Esophagus muscularis mucosa (tissue), 4 donors: Measurements from ENCODE around the gene CLGN.

Experiments used
- EP300 ChIP-seq: sonication (generic); formaldehyde crosslinking; IDR thresholded peaks from one replicate; pipeline ENCODE4 v1.6.1; 2017; ENCODE audit warnings: antibody characterized with exemption
- POLR2A ChIP-seq: fragments of 450-650 bp; IDR thresholded peaks from one replicate; pipeline ENCODE4 v1.6.1; 2017; ENCODE audit warnings: antibody characterized with exemption, moderate library complexity, mild to moderate bottlenecking, low read depth
- POLR2AphosphoS5 ChIP-seq, 2 donors: sonication (generic); formaldehyde crosslinking; IDR thresholded peaks; one replicate each; pipeline ENCODE4 v1.6.1; 2017; ENCODE audit warnings: antibody characterized with exemption in 2 of 2
- TF ChIP-seq, protein P1 (sequence below), 3 experiments: fragments of 200-600 bp in 2 of 3; fragments of 450-650 bp in 1 of 3; sonication (generic) in 2 of 3; IDR thresholded peaks; one replicate each; pipeline ENCODE4 v1.5.1; 2017 to 2019; ENCODE audit warnings: antibody characterized with exemption in 3 of 3, mild to moderate bottlenecking in 2 of 3, moderate library complexity in 1 of 3

DNA sequence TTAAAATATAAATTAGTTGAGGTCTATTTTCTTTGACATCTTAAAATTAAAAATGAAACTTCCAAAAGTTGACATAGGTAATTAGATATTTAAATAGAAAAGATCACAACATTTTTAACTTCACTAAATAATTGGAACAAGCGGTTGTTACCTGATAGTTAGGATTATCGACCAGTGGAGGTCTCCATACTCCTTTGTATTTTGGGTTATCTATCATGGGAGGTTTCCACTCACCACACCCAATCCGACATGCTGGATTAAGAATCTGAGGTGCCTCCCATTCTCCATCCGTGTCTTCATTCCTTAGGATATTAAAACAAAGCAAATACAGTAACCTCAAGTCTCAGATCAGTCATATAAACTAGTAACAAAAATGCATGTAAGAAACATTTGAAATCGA is 31.8 kb downstream of the CLGN start:
- TF ChIP-seq, protein P1, sequence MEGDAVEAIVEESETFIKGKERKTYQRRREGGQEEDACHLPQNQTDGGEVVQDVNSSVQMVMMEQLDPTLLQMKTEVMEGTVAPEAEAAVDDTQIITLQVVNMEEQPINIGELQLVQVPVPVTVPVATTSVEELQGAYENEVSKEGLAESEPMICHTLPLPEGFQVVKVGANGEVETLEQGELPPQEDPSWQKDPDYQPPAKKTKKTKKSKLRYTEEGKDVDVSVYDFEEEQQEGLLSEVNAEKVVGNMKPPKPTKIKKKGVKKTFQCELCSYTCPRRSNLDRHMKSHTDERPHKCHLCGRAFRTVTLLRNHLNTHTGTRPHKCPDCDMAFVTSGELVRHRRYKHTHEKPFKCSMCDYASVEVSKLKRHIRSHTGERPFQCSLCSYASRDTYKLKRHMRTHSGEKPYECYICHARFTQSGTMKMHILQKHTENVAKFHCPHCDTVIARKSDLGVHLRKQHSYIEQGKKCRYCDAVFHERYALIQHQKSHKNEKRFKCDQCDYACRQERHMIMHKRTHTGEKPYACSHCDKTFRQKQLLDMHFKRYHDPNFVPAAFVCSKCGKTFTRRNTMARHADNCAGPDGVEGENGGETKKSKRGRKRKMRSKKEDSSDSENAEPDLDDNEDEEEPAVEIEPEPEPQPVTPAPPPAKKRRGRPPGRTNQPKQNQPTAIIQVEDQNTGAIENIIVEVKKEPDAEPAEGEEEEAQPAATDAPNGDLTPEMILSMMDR (IDR thresholded peaks at IDR 0.05): no peak
- TF ChIP-seq POLR2A: no peak
- no peak for TF ChIP-seq EP300
- TF ChIP-seq POLR2AphosphoS5 (IDR thresholded peaks at IDR 0.05): no peak
